Progenitor cell of endocrine pancreas (in vitro differentiated cells): ENCODE results near the gene CCDC97. TPM values are rescaled to one million over a fixed set of nuclear protein-coding genes. Genes with fewer than 3 reads are reported as not detected.
A peak's percentile ranks its signal among the peaks of the same experiment; 100 is the strongest.

Experiments used
- DNase-seq: peaks from one replicate; pipeline ENCODE4 v3.0.0; 2021; ENCODE audit warnings: low spot score; ENCODE audit not compliant: unreplicated experiment
- H3K27ac Mint-ChIP-seq: 2 replicates; pipeline ENCODE4 v1.8.0; 2021; ENCODE audit warnings: mild to moderate bottlenecking, moderate library complexity, mixed read lengths
- H3K27me3 Mint-ChIP-seq: 2 replicates; pipeline ENCODE4 v1.8.0; 2021; ENCODE audit warnings: mixed read lengths
- H3K36me3 Mint-ChIP-seq: 2 replicates; pipeline ENCODE4 v1.8.0; 2022; ENCODE audit warnings: mixed read lengths; ENCODE audit not compliant: insufficient read depth
- H3K4me1 Mint-ChIP-seq: 2 replicates; pipeline ENCODE4 v1.8.0; 2021; ENCODE audit warnings: low read depth, mixed read lengths
- H3K4me3 Mint-ChIP-seq: 2 replicates; pipeline ENCODE4 v1.8.0; 2021; ENCODE audit warnings: low read depth, mild to moderate bottlenecking, moderate library complexity, mixed read lengths
- H3K9me3 Mint-ChIP-seq: 2 replicates; pipeline ENCODE4 v1.8.0; 2021; ENCODE audit warnings: low read depth, mixed read lengths
- long read RNA-seq: library from polyadenylated mRNA; unstranded; transcript quantifications from one replicate; pipeline ENCODE4 v2.0.0, GENCODE V29; 2020
- total RNA-seq: library from RNA; stranded (reverse); gene quantifications from 2 replicates; pipeline ENCODE4 v1.2.1, GENCODE V29; 2021
- TF ChIP-seq, protein P1 (sequence below): fragments of 200-600 bp; sonication (generic); IDR thresholded peaks from one replicate; pipeline ENCODE4 v1.5.0; 2021; ENCODE audit warnings: antibody characterized with exemption, mild to moderate bottlenecking; ENCODE audit not compliant: unreplicated experiment

Gene CCDC97
- total RNA-seq, result 44.9 and 46.5 TPM in 2 replicates
- long read RNA-seq, partial matches to known transcripts, result 1 of 2 reads
- long read RNA-seq, other reads (novel, unspliced or antisense), result 1 of 2 reads

DNA sequence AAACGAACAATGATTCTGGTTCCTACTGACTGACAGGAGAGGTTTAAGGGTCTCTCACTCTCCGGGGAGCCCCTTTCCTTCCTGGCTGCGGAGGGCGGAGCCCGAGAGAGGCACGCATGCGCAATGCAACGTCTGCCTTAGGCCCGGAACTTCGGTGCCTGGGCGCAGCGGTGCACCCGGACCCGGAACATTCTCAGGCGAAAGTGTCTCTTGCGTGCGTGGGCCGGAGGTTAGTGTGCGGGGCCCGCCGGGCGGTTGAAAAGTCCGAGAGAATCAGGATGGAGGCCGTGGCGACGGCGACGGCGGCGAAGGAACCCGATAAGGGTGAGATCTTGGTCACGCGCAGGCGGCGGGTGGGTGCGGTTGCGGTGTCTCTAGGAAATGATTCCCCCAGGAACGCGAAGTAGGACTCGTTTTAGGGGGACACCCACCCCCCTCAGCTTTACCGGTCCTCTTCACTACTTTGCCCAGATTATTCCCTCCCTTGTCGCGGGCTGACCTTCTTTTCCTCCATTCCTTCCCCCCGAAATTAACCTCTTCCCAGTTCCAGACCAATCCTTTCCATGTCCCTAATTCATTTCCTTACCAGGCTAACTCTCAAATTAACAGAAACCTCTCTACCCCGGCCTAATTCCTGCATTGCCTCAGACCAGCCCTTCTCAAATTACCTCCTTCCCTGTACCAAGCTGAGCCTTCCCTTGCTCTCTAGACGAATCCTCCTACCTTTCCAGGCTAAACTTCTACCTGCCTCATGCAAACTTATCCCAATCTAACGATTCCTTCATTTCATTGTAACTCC, at the start of gene CCDC97:
Gene CCDC97 (plus strand): TSS at position 140 of the 799 bp plus-strand sequence. CDS start 139 bp downstream, at position 279.
- TF ChIP-seq, protein P1, sequence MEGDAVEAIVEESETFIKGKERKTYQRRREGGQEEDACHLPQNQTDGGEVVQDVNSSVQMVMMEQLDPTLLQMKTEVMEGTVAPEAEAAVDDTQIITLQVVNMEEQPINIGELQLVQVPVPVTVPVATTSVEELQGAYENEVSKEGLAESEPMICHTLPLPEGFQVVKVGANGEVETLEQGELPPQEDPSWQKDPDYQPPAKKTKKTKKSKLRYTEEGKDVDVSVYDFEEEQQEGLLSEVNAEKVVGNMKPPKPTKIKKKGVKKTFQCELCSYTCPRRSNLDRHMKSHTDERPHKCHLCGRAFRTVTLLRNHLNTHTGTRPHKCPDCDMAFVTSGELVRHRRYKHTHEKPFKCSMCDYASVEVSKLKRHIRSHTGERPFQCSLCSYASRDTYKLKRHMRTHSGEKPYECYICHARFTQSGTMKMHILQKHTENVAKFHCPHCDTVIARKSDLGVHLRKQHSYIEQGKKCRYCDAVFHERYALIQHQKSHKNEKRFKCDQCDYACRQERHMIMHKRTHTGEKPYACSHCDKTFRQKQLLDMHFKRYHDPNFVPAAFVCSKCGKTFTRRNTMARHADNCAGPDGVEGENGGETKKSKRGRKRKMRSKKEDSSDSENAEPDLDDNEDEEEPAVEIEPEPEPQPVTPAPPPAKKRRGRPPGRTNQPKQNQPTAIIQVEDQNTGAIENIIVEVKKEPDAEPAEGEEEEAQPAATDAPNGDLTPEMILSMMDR, result no peak
- peak within 1 kb of the TSS; percentile 97 for H3K4me3 Mint-ChIP-seq
- H3K27me3 Mint-ChIP-seq, result no peaks in the 10 kb centered on the region
- peaks cover 20% of the 10 kb centered on the region for H3K4me1 Mint-ChIP-seq
- no peaks in the 10 kb centered on the region for H3K9me3 Mint-ChIP-seq
- peak within 1 kb of the TSS; percentile 99 for H3K27ac Mint-ChIP-seq
- H3K36me3 Mint-ChIP-seq, result peaks cover 14% of the 10 kb centered on the region
- DNase-seq, result peak; percentile 76

DNA sequence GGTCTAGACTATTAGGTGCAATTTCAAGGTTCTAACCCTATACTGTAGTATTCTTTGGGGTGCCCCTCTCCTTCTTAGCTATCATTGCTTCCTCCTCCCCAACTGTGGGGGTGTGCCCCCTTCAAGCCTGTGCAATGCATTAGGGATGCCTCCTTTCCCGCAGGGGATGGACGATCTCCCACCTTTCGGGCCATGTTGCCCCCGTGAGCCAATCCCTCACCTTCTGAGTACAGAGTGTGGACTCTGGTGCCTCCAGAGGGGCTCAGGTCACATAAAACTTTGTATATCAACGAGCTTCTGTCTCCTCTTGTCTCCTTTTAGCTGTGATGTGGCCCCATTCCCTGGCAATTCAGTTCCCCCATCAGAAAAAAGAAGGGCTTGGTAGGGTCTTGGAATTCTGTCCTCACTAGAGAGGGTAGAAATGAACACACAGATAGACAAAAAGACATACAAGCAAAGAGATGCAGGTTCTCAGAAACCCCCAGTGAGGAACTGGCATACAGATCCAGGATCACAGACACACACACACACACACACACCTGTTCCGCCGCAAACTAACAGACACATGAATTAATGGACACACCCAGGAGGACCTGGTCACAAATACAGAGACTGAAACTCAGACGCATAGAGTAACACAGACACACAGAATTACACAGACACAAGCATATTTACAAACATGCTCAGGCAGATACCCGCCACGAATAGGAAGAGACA, 48.3 kb upstream of the CCDC97 start:
- TF ChIP-seq, protein P1, result no peak
- Mint-ChIP-seq H3K27ac (peak overlapping the region; percentile 100), H3K4me1 (peaks cover 17% of the 10 kb centered on the region), H3K36me3 (peaks cover 2% of the 10 kb centered on the region), H3K27me3 (no peaks in the 10 kb centered on the region), H3K4me3 (peak overlapping the region; percentile 94), H3K9me3 (no peaks in the 10 kb centered on the region)
- DNase-seq, result no peak

DNA sequence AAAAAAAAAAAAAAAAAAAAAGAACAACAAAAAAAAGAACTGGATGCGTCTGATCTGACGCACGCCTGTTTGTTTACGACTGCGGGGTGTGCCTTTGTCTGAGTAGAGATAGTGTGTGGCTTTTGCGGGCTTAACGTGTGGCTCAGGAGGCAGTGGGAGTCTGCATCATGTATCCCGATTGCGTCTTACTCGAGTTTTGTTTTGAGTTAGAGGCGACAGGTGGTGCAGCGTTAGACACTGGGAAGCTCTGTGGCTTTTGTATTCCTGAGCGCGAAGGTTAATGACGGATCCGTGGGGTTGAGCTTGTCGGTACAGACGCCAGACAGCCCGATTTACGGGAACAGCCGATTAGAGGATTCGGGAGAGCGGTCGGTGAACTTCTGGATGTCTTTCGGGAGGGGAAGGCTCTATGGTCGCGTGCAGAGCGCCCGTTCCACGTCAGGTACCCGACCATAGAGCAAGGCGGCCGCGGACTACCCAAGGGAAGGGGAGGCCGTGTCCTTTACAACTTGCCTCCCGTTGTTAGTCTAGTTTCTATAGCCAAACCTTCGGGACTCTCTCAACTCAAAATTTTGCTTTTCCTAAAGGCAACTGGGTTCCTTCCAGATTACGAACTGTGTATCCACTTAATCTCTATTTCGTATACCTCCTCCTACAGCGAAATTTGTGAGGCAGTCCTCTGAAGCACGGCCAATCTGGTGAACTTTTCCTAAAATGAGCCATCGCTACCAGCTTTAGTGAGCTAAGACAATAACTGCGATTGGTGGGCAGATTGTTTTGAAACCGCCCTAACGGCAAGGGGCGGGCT, 46.7 kb upstream of the CCDC97 start:
- Mint-ChIP-seq H3K27me3 (no peaks in the 10 kb centered on the region), H3K27ac (peak overlapping the region; percentile 100), H3K4me3 (peak overlapping the region; percentile 94), H3K4me1 (peaks cover 25% of the 10 kb centered on the region), H3K9me3 (no peaks in the 10 kb centered on the region), H3K36me3 (peaks cover 3% of the 10 kb centered on the region)
- DNase-seq, result peak; percentile 31
- TF ChIP-seq, protein P1, result no peak

DNA sequence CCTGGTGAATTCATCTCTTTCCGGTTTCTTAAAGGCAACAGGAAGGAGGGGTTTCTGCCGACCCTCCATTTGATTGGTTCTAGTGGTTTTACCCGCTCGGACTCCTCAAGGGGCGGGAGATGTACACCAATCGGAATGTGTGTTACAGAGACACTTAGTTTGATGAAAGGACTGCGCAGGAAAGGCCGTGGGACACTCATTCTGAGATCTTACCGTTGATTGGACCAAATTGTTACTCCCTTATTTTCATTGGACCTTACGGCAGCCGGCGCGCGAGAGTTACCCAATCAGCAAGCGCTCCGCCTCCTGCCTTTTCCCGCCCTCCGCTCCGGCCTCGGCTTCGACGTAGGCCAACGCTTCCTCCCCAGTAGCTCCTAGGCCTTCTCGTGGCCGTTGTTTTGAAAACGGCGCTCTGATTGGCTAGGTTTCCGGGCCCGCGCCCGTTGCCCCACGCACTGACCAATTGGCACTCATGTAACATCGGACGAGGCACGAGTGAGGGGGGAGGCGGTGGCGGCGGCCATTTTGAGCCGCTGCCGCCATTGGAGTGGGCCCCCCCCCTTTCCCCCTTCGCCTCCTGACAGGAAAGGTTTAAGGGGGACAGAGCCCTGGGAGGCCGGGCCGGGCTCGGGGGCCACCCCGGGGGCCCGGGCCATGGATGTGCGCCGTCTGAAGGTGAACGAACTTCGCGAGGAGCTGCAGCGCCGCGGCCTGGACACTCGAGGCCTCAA, 46.0 kb upstream of the CCDC97 start, which contains the start of gene HNRNPUL1:
Gene HNRNPUL1 (plus strand): TSS at position 523 of the 731 bp plus-strand sequence. CDS start 132 bp downstream, at position 655.
- H3K9me3 Mint-ChIP-seq, result no peaks in the 10 kb centered on the region
- H3K4me1 Mint-ChIP-seq, result peaks cover 25% of the 10 kb centered on the region
- peak within 1 kb of the TSS; percentile 100 for H3K27ac Mint-ChIP-seq
- H3K36me3 Mint-ChIP-seq, result peaks cover 5% of the 10 kb centered on the region
- peak; percentile 98 for DNase-seq
- H3K4me3 Mint-ChIP-seq, result peak within 1 kb of the TSS; percentile 94
- H3K27me3 Mint-ChIP-seq, result no peaks in the 10 kb centered on the region
- TF ChIP-seq, protein P1, result peak; percentile 47
